Activated naive CD8-positive, alpha-beta T cell (primary cell): Measurements from ENCODE around the gene ZNF512B.
A peak's percentile ranks its signal among the peaks of the same experiment; 100 is the strongest.
"Not testable (repeated sequence)": the region's sequence is repeated elsewhere in the genome, so short reads cannot be mapped to it uniquely, and the experiment has no call there.

Experiments used
- H3K27ac Mint-ChIP-seq: one replicate; pipeline ENCODE4 v1.8.0; 2021; ENCODE audit warnings: mixed read lengths
- H3K27me3 Mint-ChIP-seq: one replicate; pipeline ENCODE4 v1.8.0; 2021; ENCODE audit warnings: mixed read lengths
- H3K36me3 Mint-ChIP-seq: one replicate; pipeline ENCODE4 v1.8.0; 2021; ENCODE audit warnings: mixed read lengths
- H3K4me1 Mint-ChIP-seq: one replicate; pipeline ENCODE4 v1.8.0; 2021; ENCODE audit warnings: low read depth, mixed read lengths
- H3K4me3 Mint-ChIP-seq: one replicate; pipeline ENCODE4 v1.8.0; 2021; ENCODE audit warnings: mild to moderate bottlenecking, mixed read lengths
- H3K9me3 Mint-ChIP-seq: one replicate; pipeline ENCODE4 v1.8.0; 2021; ENCODE audit warnings: low read depth, mixed read lengths

Gene ZNF512B

DNA sequence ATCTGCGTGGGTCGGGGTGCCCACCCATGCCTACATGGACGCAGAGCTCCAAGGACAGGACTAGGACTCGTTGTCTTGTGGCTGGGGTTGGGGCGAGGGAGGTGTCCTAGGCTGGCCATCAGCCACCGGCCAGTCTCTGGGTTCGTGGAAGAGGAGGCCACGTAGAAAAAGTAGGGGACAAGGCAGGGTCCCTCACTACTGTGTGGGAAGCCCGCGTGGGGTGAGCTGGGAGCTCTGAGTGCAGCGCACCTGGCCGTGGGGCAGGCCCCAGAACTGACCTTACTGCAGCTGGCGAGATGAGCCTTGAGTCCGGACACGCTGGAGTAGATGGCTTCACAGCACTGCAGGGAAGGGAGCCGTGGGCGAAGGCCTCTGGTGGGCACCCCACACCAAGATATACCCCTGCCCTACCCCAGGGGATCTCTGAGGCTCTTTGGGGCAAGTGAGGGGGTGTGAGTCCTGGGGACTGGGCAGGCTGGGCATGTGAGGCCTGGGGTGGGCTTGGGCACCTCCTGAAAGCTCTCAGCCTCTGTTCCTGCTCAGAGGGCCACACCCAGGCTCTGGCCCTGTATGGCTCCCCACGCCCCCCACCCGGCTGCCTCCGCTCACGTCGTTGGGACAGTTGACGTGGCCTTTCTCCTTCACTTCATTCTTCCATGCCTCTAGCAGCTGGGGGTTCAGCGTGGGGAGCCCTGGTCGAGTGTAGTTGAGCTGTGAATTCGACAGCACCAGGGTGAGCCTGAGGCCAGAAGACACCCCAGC, 7.9 kb downstream of the ZNF512B start:
- Mint-ChIP-seq H3K4me3 (no peak overlapping the region), H3K27me3 (no peaks in the 10 kb centered on the region), H3K27ac (no peak overlapping the region), H3K4me1 (peaks cover 10% of the 10 kb centered on the region), H3K9me3 (no peaks in the 10 kb centered on the region), H3K36me3 (no peaks in the 10 kb centered on the region)

- H3K36me3 Mint-ChIP-seq, H3K9me3 Mint-ChIP-seq, H3K27ac Mint-ChIP-seq, H3K27me3 Mint-ChIP-seq, H3K4me3 Mint-ChIP-seq: not testable (repeated sequence)
- H3K4me1 Mint-ChIP-seq, result peaks cover 12% of the 10 kb centered on the region
Measured at GRCh38 chr20:63960654-63961621, 8.8 kb downstream of the ZNF512B start.

DNA sequence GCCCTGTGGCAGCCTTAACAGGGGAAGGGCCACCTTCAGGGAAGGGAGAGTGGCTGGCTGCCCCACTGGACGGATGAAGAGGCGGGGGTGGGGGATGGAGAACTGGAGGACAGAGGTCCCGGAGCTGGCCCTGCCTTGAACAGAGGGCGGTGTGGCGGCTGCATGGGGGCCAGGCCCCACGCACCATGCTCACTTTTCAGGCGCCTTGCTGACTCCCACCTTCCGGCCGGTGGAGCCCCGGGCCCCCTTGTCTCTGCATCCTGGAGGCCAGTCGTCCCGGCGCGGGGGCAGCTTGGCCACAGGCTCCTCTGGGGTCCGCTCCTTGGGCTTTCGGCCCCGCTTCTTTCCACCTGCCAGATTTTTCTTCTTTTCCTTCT, 10.0 kb downstream of the ZNF512B start:
- H3K27ac Mint-ChIP-seq, result no peak overlapping the region
- H3K36me3 Mint-ChIP-seq, result no peaks in the 10 kb centered on the region
- H3K9me3 Mint-ChIP-seq, result no peaks in the 10 kb centered on the region
- H3K4me1 Mint-ChIP-seq, result peaks cover 15% of the 10 kb centered on the region
- H3K27me3 Mint-ChIP-seq, result no peaks in the 10 kb centered on the region
- H3K4me3 Mint-ChIP-seq, result no peak overlapping the region

DNA sequence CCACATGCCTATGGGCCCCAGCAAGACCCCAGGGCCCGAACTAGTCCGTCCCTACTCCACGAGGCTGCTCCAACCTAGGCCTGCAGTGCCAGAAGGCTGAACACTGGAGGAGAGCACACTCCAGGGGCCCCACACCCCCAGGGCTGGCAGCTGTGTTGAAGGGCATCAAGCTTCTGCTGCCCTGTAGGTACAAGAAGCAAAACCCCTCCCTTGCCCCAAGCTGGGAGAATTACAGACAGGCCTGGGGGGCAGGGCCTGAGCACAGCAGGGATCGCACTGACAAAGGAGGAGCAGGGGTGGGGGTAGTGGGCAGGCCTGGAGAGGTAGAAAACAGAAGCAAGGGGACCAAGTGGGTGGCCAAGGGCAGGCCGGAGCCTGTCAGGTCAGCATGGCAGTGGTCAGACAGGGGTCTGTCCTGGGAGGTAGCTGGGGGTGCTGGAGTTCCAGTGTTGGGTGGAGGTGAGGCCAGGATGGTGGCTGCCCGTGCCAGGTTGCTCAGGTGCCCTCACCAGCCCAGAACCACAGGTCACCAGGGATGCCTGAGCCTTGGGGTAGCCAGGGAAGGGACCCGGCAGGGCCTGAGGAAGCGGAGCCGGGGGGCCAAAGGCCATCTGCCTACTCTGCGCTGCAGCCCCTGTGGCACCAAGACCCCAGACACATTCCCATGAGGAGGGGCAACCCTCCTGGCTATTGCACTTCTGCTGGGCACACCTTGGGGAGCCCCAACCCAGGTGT, 10.6 kb downstream of the ZNF512B start:
- no peak overlapping the region for H3K27ac Mint-ChIP-seq
- no peaks in the 10 kb centered on the region for H3K36me3 Mint-ChIP-seq
- H3K9me3 Mint-ChIP-seq, result no peaks in the 10 kb centered on the region
- no peaks in the 10 kb centered on the region for H3K27me3 Mint-ChIP-seq
- H3K4me3 Mint-ChIP-seq, result no peak overlapping the region
- H3K4me1 Mint-ChIP-seq, result peaks cover 21% of the 10 kb centered on the region

DNA sequence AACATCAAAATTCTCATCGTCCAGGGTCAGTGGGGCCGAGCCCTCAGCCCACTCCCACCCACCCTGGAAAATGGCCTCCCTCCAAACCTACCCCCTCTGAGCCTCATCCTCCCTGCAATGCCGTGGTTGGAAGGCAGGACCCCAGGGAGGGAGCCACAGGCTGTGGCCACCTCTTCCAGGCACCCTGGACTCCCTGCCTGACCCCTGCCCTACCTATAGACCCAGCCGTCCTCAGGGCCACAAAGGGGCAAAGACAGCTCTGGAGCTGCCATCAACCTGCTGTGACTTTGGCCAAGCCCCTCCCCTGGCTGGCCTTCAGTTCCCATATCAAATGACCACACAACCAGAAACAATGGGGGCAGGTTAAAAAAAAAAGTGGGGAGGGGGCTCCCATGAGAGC, 11.3 kb downstream of the ZNF512B start:
- Mint-ChIP-seq H3K4me1 (peaks cover 26% of the 10 kb centered on the region), H3K36me3 (no peaks in the 10 kb centered on the region), H3K27me3 (no peaks in the 10 kb centered on the region), H3K9me3 (no peaks in the 10 kb centered on the region), H3K4me3 (no peak overlapping the region), H3K27ac (peak overlapping the region; percentile 58)

DNA sequence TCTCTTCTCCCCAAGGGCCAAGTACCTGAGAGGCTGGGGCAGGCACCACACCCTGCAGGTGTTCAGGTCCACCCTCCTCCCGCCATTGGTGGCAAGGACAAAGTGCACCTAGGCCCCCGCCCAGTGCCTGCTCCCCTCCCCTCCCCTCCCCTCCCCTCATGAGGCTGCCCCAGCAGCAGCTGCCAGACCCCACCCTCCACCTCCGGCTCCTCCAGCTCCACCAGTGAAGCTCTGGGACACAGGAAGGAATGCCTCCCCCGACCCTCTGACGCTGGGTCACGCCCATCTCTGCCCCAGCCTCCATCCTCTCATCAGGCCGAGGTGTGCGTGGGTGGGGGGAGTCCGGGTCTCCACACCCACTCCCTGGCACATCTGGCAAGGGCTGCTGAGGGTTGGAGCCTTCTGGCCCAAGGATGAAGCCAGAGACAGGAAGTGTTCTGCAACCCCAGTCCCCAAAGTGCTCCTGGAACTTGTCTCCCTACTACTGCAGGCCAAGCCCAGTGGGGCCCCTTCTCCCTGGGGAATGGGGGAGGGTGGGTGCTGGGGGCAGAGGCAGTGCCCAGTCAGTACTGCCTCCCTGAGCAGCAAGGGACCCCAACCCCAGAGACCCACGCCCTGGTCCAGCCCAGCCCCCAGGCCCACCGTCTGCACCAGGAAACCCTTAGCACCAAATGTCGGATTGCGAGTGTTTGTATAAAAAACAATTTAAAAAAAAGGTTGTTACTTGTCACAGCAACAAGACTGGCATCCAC, 11.9 kb downstream of the ZNF512B start:
- Mint-ChIP-seq H3K27ac (no peak overlapping the region), H3K36me3 (no peaks in the 10 kb centered on the region), H3K4me1 (peaks cover 32% of the 10 kb centered on the region), H3K27me3 (no peaks in the 10 kb centered on the region), H3K9me3 (no peaks in the 10 kb centered on the region), H3K4me3 (no peak overlapping the region)

DNA sequence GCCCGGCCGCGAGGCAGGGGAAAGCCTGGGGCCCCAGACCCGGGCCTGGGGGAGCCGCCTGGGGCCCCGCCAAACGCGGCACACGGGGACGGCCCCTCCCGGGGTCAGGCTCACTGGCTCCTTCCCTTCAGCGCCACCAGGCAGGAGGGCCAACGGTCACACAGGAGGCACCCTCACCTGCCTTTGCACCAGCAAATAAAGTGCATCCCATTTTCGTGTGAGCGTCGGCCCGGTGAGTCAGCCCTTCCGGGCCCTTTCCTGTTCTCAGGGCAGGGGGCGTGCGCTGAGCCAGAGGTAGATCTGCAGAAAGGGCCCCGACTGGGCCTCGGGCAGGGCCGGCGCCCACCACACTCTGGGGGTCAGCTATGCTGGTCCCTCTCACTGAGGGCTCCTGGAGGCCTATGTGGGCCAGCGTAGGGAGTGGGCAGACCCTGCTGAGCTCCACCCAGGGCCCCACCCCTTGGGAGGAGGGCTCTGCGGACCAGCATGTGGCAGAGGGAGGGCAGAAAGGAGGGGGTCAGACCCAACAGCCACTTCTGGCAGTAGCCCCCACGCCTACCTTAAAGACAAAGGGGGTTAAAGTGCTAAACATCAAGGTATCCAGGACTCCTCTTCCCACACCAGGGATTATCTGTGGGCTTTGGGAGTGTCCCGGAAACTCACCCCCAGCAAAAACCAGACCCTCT, 12.6 kb downstream of the ZNF512B start:
- no peaks in the 10 kb centered on the region for H3K9me3 Mint-ChIP-seq
- H3K4me1 Mint-ChIP-seq, result peaks cover 36% of the 10 kb centered on the region
- H3K27me3 Mint-ChIP-seq, result no peaks in the 10 kb centered on the region
- H3K27ac Mint-ChIP-seq, result peak overlapping the region; percentile 84
- H3K4me3 Mint-ChIP-seq, result peak overlapping the region; percentile 80
- no peaks in the 10 kb centered on the region for H3K36me3 Mint-ChIP-seq

- H3K4me3 Mint-ChIP-seq, result peak overlapping the region; percentile 80
- peak overlapping the region; percentile 86 for H3K27ac Mint-ChIP-seq
- no peaks in the 10 kb centered on the region for H3K27me3 Mint-ChIP-seq
- H3K9me3 Mint-ChIP-seq, result no peaks in the 10 kb centered on the region
- no peaks in the 10 kb centered on the region for H3K36me3 Mint-ChIP-seq
- H3K4me1 Mint-ChIP-seq, result peaks cover 36% of the 10 kb centered on the region
Measured at GRCh38 chr20:63956664-63957003, 13.1 kb downstream of the ZNF512B start.

DNA sequence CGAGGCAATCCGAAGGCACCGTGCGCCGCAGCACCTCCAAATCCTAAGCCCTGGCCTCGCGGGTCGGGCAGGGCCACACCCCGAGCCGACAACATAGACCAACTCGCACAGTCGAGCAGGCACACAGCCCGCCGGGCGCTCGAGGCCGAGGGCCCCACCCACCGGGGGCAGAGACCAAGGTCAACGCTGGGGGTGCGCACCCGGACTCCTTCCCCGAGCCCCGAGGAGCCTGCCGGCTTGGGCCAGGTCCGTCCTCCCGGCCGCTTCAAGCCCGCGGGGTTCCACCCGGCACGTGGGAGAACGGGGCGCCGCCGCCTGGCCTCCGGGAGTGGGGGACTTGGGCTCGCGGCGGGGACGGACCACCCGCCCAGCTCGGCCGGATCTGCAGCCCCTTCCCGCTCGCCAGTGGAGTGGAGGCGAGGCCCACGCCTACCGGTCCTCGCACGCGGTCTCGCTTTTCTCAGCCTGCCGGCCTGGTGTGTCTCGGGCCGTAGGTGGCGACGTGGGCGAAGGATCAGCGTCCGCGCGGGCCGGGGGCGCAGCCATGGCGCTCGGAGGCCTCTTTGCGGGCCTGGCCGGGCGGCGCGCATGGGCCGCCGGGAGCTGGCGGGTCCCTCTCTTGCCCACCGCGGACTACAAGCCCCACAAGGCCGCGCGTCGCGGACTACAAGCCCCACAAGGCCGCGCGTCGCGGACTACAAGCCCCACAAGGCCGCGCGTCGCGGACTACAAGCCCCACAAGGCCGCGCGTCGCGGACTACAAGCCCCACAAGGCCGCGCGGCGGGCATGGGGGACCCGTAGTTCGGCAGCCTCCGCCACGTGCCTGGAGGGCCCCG, 13.7 kb downstream of the ZNF512B start, which contains the start of gene UCKL1:
UCKL1 (minus strand) TSS at position 590 of the 837 bp plus-strand sequence; CDS start at position 546, 44 bp downstream.
- Mint-ChIP-seq H3K9me3 (no peaks in the 10 kb centered on the region), H3K4me3 (peak within 1 kb of the TSS; percentile 84), H3K36me3 (no peaks in the 10 kb centered on the region), H3K4me1 (peaks cover 36% of the 10 kb centered on the region), H3K27me3 (no peaks in the 10 kb centered on the region), H3K27ac (peak within 1 kb of the TSS; percentile 86)

DNA sequence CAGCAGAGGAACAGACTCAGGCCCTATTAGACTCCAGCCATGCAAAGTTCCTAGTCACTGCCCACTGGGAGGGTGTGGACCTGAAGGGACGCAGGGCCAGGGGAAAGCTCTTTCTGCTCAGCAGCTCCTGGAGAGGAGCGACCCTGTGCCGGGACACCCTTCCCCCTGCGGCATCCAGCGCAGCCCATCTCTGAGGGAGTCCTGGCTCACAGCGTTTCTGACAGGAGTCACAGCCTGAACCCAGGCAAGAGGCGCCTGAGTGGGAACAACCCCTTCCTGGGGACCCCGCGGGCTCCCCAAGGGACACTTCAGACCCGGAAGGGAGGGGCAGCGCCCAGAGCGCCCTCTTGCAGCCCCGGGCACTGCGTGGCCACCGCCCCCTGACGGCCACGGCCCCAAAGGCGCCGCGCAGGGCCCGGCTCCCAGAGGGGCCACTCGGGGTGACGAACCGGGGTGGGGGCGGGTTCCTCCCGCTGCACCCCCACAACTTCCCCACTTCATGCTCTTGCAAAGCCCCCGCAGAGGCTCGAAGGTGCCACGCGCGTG, 14.4 kb downstream of the ZNF512B start:
- Mint-ChIP-seq H3K4me3 (peak overlapping the region; percentile 84), H3K9me3 (no peaks in the 10 kb centered on the region), H3K27me3 (no peaks in the 10 kb centered on the region), H3K4me1 (peaks cover 36% of the 10 kb centered on the region), H3K27ac (no peak overlapping the region), H3K36me3 (no peaks in the 10 kb centered on the region)

GRCh38 chr20:63953764-63954429, 15.8 kb downstream of the ZNF512B start:
- Mint-ChIP-seq H3K27ac (peak overlapping the region; percentile 58), H3K4me3 (peak overlapping the region; percentile 84), H3K9me3 (no peaks in the 10 kb centered on the region), H3K36me3 (no peaks in the 10 kb centered on the region), H3K27me3 (no peaks in the 10 kb centered on the region), H3K4me1 (peaks cover 46% of the 10 kb centered on the region)

DNA sequence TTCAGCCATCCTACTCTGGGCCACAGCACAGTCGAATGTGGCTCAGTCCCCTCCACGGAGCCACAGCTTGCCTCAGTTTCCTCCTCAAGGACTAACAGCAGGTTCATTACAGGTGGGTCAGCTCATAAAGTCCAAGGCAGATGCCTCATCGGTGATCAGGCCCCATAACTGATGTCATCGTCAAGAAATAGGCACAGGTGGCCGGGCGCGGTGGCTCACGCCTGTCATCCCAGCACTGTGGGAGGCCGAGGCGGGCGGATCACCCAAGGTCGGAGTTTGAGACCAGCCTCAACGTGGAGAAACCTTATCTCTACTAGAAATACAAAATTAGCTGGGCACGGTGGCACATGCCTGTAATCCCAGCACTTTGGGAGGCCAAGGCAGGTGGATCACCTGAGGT, 17.0 kb downstream of the ZNF512B start:
- H3K4me1 Mint-ChIP-seq, result peaks cover 49% of the 10 kb centered on the region
- no peak overlapping the region for H3K27ac Mint-ChIP-seq
- no peaks in the 10 kb centered on the region for H3K27me3 Mint-ChIP-seq
- H3K36me3 Mint-ChIP-seq, result no peaks in the 10 kb centered on the region
- no peaks in the 10 kb centered on the region for H3K9me3 Mint-ChIP-seq
- peak overlapping the region; percentile 42 for H3K4me3 Mint-ChIP-seq

GRCh38 chr20:63952210-63952535, 17.6 kb downstream of the ZNF512B start:
- H3K4me3 Mint-ChIP-seq, result no peak overlapping the region
- H3K9me3 Mint-ChIP-seq, result no peaks in the 10 kb centered on the region
- H3K36me3 Mint-ChIP-seq, result no peaks in the 10 kb centered on the region
- peaks cover 53% of the 10 kb centered on the region for H3K4me1 Mint-ChIP-seq
- no peaks in the 10 kb centered on the region for H3K27me3 Mint-ChIP-seq
- H3K27ac Mint-ChIP-seq, result no peak overlapping the region
